SKM-1 treated with dmso at 0.1 percent for 144 hours (cell line): ENCODE data around the gene TIMM23.
"Not testable (repeated sequence)": the region's sequence is repeated elsewhere in the genome, so short reads cannot be mapped to it uniquely, and the experiment has no call there.

Source experiments
- DNase-seq: peaks from one replicate; lab custom pipeline; 2025; ENCODE audit not compliant: unreplicated experiment; lab: John Stamatoyannopoulos, UW

TIMM23 gene

GRCh38 chr10:45985590-45985989 is 13.3 kb downstream of the TIMM23 start:
- DNase-seq: not testable (repeated sequence)

DNA sequence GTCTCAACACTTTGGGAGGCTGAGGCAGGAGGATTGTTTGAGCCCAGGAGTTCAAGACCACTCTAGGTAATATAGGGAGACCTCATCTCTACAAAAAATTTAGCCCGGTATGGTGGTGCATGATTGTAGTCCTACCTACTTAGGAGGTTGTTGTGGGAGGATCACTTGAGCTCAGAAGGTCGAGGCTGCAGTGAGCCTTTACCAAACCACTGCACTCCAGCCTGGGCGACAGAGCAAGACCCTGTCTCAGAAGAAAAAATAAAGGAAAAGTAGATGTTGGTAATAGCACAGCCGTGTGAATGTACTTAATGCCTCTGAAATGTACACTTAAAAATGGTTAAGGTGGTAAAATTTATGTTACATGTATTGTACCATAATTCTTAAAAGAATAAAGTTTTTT is 25.3 kb downstream of the TIMM23 start:
- DNase-seq: no peak

DNA sequence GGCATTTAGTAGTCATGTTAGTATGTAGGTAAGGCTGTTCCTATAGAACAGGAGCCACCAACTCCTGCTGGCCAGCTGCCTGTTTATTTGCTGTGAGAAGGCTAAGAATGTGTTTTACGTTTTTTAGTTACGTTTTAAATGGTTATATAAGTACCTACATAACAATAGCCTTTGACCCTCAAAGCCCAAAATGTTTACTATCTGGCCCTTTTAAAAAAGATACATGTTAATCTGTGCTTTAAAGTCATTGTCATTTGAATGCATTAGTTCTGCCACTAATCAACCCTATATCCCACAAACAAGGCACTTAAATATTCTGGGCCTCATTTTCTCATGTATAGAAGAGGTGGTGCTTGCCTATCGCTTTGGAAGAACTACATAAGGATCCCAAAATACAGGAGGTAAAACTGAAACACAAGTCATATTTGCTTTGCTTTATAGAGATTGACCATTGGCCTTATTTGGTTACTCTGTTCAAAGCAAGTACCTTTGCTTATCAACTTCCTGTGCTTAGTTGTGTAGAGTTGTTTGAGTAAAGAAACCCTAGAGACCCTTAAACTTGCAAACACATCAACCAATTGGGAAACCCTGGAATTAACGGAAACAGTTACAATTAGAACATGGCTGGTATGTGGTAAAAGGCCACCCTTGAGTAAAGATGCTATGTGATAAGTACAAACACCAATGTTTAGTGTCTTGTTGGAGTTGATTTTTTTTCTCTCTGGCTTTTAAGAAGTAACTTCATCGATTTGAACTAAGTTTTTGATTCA is 25.9 kb downstream of the TIMM23 start:
- no peak for DNase-seq

DNA sequence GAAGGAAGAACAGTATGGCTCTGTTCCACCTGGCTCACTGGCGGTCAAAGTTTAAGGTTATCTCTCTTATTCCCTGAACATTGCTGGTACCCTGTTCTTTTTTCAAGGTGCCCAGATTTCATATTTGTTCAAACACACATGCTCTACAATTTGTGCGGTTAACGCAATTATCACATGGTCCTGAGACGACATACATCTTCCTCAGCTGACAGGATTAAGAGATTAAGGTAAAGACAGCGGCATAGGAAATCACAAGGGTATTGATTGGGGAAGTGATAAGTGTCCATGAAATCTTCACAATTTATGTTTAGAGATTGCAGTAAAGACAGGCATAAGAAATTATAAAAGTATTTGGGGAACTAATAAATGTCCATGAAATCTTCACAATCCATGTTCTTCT is 27.7 kb downstream of the TIMM23 start:
- DNase-seq: not testable (repeated sequence)

- DNase-seq: no peak
These were observed 28.2 kb downstream of the TIMM23 start for GRCh38 chr10:46000538-46000937.

- no peak for DNase-seq
These were observed 29.0 kb downstream of the TIMM23 start for GRCh38 chr10:46001187-46001756.

DNA sequence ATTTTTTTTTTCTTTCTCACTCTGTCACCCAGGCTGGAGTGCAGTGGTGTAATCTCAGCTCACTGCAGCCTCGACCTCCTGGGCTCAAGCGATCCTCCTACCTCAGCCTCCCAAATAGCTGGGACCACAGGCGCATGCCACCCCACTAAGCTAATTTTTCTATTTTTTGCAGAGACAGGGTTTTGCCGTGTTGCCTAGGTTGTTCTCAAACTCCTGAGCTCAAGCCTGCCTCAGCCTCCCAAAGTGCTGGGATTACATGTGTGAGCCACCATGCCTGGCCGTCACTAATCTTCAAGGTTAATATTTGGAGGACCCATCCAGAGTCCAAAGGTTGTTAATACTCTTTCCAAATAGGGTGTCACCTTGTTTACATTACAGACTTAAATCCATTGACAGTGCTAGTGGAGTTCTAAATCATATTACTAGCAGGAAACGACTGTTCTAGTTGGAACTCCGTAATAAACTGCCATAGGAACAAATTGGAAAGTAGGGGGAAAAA is 29.9 kb downstream of the TIMM23 start:
- not testable (repeated sequence) for DNase-seq

- DNase-seq: no peak
These were observed 30.8 kb downstream of the TIMM23 start for GRCh38 chr10:46002916-46003693.

DNA sequence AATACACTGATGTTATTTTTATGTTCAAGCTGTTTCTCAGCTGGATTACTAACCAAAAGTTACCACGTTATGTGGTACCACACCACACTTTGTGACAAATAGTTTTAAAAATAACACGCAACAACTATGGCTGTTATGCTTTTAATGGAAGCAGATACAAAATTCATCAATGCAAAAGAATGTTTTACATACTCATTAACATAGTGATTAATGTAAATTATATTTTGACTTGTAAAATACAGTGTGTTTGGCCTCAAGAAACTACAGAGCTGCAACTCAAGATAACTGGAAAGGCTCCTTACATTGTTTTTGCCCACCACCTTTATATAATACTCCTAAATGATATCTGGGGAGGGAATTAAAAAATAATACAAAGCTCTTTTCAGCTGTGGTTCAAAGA is 32.7 kb downstream of the TIMM23 start:
- DNase-seq: no peak

GRCh38 chr10:46005383-46005782 is 33.1 kb downstream of the TIMM23 start:
- no peak for DNase-seq

DNA sequence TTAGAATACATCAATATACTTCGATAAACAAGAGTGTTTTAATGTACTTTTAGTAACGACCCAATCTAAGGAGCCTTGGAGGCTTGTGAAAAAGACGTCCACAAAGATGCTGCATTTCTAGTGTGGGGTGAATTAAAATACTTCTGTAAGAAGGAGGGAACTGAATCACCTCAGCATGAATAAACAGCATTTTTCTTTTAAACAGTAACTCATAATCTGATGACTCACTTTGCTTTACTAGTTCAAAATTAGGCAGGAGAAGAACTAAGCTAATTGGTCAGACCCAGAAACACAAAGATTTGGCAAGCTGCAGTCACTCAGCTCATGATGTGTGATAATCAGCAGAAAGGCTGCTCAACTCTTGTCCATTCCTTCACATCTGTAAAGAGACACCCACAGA is 33.9 kb downstream of the TIMM23 start:
- no peak for DNase-seq

DNA sequence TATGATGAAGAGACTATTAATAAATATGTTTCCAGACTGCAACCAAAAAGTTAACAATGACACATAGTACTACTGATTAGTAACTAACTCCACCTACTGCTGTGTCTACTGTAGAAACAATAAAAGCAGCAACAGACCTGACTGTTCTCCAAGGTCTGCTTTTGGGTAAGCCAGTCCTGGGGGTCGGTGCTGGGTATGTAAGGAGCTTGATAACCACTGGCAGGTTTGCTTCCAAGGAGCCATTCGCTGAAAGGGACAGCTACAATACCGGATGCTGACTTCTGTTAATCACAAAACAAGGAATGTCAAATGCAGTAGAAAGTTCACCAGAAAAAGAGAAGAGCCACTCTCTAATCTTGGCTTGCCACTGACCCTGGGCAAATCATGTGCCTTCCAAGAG is 40.5 kb downstream of the TIMM23 start:
- DNase-seq: no peak

GRCh38 chr10:46014206-46014605 is 41.9 kb downstream of the TIMM23 start:
- no peak for DNase-seq

- no peak for DNase-seq
These were observed 42.6 kb downstream of the TIMM23 start for GRCh38 chr10:46014683-46015405.

GRCh38 chr10:46016190-46016589 is 43.9 kb downstream of the TIMM23 start:
- no peak for DNase-seq

DNA sequence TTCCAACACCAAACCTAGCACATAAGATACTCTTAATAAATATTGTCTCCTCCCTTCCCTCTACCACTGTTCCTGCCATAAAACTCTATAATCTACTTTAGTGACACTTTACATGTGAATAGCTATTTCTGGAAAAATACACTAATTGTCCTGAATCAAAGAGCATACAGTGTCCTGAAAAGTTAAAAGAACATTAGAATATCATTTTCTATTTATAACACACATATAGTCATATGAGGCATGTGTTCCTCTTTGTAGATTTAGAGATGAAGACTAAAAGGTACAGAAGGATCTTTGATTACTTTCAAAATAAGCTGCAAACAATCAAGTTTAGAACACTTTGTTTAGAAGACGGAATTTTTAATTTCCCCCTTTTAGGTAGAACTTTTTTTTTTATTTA is 44.5 kb downstream of the TIMM23 start:
- DNase-seq: no peak

DNA sequence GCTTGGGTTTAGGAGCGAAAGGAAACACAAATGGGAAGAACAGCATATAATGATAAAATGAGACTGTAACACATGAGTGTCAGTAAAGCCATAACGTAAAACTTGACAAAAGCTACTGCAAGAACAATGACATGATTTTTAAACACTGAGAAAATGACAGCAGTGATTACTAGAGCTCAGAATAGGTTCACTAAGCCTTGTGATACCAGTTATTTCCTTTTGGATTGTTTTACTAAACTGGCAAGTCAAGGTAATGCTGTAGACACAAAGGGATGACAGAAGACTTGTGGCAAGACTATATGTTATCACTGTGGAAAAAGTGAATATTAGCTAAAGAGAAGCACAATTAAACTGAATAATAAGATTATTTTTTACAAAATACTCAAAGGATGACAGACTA is 45.4 kb downstream of the TIMM23 start:
- no peak for DNase-seq

GRCh38 chr10:46018453-46019176 is 46.3 kb downstream of the TIMM23 start:
- DNase-seq: peak; percentile 31

DNA sequence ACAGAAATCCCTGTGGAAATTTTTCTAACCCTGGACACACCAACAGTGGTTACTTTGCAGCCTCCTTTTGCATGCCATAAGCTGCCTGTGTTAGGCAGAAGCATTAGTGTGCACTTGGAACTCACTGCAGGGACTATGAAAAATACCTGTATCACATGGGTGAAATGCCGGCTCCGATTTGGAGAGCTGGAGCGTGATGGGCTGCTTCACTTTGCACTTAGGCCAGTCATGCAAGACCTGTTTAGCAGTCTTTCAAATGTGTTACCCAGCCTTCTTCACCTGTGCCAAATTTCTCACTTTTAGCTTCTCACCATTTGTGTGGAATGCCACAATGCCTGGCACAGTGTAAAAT is 46.9 kb downstream of the TIMM23 start:
- no peak for DNase-seq

GRCh38 chr10:46019569-46020343 is 47.5 kb downstream of the TIMM23 start:
- no peak for DNase-seq
